GM06990 (cell line): ENCODE measurements around the gene DHFR2.
"Not testable (repeated sequence)": the region's sequence is repeated elsewhere in the genome, so short reads cannot be mapped to it uniquely, and the experiment has no call there.

Experiments
- DNase-seq: peaks from one replicate; pipeline ENCODE4 v3.0.0-alpha.2; 2011; ENCODE audit not compliant: insufficient read length; ENCODE audit errors: extremely low read depth
- H3K27me3 ChIP-seq: replicated peaks from 2 replicates; pipeline ENCODE4 v1.6.0; 2011; ENCODE audit warnings: low read length; ENCODE audit not compliant: control insufficient read depth, insufficient read depth
- H3K36me3 ChIP-seq: 2 replicates; pipeline ENCODE4 v1.5.1; 2011; ENCODE audit warnings: low read length; ENCODE audit not compliant: control insufficient read depth, insufficient read depth
- H3K4me3 ChIP-seq: replicated peaks from 2 replicates; pipeline ENCODE4 v1.5.1; 2011; ENCODE audit warnings: low read depth, mild to moderate bottlenecking, control low read depth, low read length
- TF ChIP-seq, protein P1 (sequence below): IDR thresholded peaks from 2 replicates; pipeline ENCODE4 v1.5.1; 2011; ENCODE audit warnings: low read length, control low read depth, mild to moderate bottlenecking, inconsistent platforms; ENCODE audit not compliant: insufficient read depth, poor library complexity, severe bottlenecking

The DHFR2 gene

DNA sequence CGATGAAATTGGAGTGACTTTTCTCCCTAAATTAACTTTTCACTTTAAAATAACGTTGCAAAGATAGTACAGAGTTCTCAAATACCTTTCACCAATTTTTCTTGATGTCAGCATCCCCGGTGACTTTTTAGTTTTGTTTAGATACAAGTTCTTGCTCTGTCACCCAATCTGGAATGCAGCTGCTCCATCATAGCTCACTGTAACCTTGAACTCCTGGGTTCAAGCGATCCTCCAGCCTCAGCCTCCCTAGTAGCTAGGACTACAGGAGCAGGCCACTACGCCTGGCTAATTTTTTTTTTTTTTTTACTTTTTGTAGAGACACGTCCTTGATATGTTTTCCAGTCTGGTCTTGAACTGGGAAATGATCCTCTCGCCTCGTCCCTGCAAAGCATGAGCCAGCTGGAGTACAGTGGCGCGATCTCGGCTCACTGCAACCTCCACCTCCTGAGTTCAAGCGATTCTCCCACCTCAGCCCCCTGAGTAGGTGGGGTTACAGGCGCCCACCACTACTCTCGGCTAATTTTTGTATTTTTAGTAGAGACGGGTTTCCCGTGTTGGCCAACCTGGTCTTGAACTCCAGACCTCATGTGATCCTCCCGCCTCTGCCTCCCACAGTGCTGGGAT, 892 bp upstream of the DHFR2 start:
- TF ChIP-seq, protein P1, sequence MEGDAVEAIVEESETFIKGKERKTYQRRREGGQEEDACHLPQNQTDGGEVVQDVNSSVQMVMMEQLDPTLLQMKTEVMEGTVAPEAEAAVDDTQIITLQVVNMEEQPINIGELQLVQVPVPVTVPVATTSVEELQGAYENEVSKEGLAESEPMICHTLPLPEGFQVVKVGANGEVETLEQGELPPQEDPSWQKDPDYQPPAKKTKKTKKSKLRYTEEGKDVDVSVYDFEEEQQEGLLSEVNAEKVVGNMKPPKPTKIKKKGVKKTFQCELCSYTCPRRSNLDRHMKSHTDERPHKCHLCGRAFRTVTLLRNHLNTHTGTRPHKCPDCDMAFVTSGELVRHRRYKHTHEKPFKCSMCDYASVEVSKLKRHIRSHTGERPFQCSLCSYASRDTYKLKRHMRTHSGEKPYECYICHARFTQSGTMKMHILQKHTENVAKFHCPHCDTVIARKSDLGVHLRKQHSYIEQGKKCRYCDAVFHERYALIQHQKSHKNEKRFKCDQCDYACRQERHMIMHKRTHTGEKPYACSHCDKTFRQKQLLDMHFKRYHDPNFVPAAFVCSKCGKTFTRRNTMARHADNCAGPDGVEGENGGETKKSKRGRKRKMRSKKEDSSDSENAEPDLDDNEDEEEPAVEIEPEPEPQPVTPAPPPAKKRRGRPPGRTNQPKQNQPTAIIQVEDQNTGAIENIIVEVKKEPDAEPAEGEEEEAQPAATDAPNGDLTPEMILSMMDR: no peak
- peaks cover 4% of the 10 kb centered on the region for H3K36me3 ChIP-seq

DNA sequence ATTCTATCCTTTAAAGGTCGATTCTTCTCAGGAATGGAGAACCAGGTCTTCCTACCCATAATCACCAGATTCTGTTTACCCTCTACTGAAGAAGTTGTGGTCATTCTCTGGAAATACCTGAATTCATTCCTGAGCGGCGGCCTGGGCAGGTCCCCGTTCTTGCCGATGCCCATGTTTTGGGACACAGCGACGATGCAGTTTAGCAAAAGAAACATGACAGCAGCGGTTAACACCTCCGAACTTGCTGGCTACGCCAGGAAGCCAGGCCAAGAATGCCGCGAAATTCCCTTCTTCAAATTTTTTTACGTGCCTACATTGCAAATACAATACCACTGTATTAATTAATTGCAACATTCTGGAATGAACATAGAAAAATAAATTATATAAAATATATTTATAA, 1.4 kb downstream of the DHFR2 start:
- TF ChIP-seq, protein P1: no peak
- Histone ChIP-seq H3K4me3 (no peak overlapping the region), H3K27me3 (no peaks in the 10 kb centered on the region), H3K36me3 (peaks cover 2% of the 10 kb centered on the region)
- DNase-seq: no peak

More for the DNA sequence above, 892 bp upstream of the DHFR2 start:
- Histone ChIP-seq H3K27me3 (no peaks in the 10 kb centered on the region), H3K4me3 (peak overlapping the region; percentile 75)
- no peak for DNase-seq

DNA sequence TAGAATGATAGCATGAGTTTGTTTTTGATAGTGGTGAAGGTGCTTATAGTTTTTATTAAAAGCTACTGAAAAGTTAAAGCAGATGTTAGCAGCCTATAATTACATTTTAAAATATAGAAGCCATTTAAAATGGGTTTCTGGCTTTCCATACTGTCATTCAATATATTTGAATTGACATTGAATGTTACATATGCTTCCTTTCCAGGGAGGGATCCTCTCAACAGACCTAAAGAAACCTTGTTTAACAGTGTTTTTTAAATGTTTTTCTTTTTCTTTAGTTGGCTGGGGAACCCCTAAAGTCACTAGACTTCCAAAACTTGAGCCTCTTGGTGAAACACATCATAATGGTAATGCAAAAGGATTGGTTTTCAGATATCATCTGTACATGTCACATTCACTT, 12.2 kb downstream of the DHFR2 start:
- H3K4me3 ChIP-seq: no peak overlapping the region
- no peaks in the 10 kb centered on the region for H3K27me3 ChIP-seq
- no peaks in the 10 kb centered on the region for H3K36me3 ChIP-seq
- no peak for DNase-seq
- TF ChIP-seq, protein P1: no peak

DNA sequence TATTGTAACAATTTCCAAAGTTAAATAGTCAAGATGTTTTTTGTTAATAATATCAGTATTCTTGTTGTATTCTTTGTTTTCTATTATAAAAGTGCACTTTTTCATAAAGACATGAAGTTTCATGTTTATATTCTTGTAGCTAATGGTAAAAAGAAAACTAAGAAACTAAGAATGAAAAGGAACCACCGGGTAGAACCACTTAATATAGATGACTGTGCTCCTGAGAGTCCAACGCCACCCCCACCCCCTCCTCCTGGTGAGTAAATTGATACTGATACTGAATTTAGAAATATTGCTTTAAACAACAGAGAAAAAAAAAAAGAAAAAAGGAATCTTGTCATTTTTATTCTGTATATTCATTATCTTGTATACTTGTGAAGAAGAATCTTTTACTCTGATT, 13.4 kb downstream of the DHFR2 start:
- TF ChIP-seq, protein P1: no peak
- Histone ChIP-seq H3K27me3 (no peaks in the 10 kb centered on the region), H3K36me3 (no peaks in the 10 kb centered on the region), H3K4me3 (no peak overlapping the region)
- no peak for DNase-seq

DNA sequence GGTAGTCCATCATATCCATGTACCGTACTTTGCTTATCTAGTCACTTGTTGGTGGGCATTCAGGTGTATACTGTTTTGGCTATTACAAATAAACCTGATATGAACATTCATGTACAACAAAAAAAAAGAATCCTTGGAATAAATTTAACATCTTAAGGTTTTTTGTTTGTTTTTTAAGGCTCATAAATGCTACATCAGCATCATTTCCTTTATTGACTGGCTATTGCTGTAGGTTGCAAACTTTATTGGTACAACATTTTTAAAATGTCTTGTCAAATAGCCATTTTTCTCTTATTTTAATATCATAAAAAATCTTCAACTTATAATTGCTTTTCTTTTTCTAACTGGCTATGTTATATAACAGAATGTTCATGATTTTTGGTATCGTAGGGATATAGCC, 16.2 kb downstream of the DHFR2 start:
- no peak for DNase-seq
- TF ChIP-seq, protein P1: no peak

DNA sequence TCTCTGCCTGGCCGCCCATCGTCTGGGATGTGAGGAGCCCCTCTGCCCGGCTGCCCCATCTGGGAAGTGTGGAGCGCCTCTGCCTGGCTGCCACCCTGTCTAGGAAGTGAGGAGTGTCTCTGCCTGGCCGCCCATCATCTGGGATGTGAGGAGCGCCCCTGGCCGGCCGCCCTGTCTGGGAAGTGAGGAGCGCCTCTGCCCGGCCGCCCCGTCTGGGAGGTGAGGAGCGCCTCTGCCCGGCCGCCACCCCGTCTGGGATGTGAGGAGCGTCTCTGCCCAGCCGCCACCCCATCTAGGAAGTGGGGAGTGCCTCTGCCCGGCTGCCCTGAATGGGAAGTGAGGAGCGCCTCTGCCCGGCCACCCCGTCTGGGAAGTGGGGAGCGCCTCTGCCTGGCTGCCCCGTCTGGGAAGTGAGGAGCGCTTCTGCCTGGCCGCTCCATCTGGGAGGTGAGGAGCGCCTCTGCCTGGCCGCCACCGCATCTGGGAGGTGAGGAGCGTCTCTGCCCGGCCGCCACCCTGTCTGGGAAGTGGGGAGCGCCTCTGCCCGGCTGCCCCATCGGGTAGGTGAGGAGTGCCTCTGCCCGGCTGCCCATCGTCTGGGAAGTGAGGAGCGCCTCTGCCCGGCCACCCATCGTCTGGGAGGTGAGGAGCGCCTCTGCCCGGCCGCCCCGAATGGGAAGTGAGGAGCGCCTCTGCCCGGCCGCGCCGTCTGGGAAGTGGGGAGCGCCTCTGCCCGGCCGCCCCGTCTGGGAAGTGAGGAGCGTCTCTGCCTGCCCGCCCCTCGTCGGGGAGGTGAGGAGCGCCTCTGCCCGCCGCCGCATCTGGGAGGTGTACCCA, 18.4 kb downstream of the DHFR2 start:
- DNase-seq, H3K36me3 ChIP-seq, H3K27me3 ChIP-seq, H3K4me3 ChIP-seq: not testable (repeated sequence)

More for the DNA sequence above, 16.2 kb downstream of the DHFR2 start:
- no peak overlapping the region for H3K4me3 ChIP-seq
- no peaks in the 10 kb centered on the region for H3K27me3 ChIP-seq
- H3K36me3 ChIP-seq: no peaks in the 10 kb centered on the region
